HG03103 (cell line): ENCODE measurements around the gene PAQR4.

ENCODE experiments used
- ATAC-seq: cut with Tn5 transposase; IDR thresholded peaks from one replicate; pipeline ENCODE4 v1.9.1; 2021; ENCODE audit warnings: low read depth; ENCODE audit not compliant: unreplicated experiment

Gene PAQR4

GRCh38 chr16:2963723-2964474, 5.2 kb upstream of the PAQR4 start, which contains the start of gene KREMEN2:
TSS of gene KREMEN2 (plus strand) at chr16:2964275. CDS start at chr16:2964521, 246 bp downstream.
- ATAC-seq, result no peak

DNA sequence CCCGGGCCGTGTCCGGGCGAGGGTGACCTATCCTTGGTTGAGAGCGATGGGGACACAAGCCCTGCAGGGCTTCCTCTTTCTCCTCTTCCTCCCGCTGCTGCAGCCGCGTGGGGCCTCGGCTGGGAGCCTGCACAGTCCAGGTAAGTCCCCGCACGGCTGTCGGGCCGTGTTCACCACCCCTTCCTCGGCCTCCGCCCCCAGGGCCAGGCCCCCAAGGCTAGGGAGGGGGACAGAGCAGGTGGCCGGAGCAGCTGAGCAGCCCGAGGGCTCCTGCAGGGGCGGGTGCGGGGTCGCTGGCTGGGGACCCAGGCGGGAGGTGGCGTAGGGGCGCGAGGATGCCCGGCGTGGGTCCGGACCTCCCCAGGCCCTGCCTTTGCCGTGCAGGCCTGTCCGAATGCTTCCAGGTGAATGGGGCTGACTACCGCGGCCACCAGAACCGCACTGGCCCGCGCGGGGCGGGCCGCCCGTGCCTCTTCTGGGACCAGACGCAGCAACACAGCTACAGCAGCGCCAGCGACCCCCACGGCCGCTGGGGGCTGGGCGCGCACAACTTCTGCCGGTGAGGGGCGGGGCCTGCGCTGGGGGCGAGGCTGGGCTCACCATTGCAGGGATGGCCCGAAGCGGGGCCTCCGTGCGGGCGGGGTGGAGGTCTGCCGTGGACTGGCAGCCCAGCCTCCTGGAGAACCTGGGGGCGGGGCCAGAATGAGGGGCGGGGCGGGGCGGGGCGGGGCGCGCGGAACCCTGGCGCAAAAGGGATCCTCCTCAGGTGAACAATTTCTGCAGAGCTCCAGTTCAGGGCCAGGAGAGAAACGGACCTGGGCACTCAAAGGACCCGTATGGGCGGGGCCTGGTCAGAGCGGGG, 4.4 kb upstream of the PAQR4 start:
- ATAC-seq, result no peak

- ATAC-seq, result no peak
Observed at GRCh38 chr16:2966043-2966807, 2.9 kb upstream of the PAQR4 start.

DNA sequence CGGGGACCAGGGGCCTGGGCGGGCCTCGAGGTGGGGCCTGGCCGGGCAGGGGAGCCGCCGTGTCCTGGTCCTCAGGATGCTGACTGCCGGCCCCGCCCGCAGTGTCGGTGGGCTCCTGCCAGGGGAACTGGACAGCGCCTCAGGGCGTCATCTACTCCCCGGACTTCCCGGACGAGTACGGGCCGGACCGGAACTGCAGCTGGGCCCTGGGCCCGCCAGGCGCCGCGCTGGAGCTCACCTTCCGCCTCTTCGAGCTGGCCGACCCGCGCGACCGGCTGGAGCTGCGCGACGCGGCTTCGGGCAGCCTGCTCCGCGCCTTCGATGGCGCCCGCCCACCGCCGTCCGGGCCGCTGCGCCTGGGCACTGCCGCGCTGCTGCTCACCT, 2.3 kb upstream of the PAQR4 start:
- no peak for ATAC-seq

DNA sequence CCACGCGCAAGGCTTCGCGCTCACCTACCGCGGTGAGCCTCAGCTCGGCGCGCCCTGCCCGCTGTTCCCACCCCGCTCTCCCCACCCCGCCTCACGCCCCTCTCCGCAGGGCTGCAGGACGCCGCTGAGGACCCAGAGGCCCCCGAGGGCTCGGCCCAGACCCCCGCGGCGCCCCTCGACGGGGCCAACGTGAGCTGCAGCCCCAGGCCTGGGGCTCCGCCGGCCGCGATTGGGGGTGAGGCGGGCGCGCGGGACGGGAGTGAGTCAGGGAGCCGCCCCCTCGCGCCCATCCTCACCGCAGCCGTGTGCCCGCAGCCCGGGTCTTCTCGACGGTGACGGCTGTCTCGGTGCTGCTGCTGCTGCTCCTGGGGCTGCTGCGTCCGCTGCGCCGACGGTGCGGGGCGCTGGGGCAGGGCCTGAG, 1.9 kb upstream of the PAQR4 start:
- no peak for ATAC-seq

GRCh38 chr16:2967721-2968161, 1.4 kb upstream of the PAQR4 start:
- ATAC-seq, result no peak

- no peak for ATAC-seq
Observed at GRCh38 chr16:2968368-2968737, 795 bp upstream of the PAQR4 start.

DNA sequence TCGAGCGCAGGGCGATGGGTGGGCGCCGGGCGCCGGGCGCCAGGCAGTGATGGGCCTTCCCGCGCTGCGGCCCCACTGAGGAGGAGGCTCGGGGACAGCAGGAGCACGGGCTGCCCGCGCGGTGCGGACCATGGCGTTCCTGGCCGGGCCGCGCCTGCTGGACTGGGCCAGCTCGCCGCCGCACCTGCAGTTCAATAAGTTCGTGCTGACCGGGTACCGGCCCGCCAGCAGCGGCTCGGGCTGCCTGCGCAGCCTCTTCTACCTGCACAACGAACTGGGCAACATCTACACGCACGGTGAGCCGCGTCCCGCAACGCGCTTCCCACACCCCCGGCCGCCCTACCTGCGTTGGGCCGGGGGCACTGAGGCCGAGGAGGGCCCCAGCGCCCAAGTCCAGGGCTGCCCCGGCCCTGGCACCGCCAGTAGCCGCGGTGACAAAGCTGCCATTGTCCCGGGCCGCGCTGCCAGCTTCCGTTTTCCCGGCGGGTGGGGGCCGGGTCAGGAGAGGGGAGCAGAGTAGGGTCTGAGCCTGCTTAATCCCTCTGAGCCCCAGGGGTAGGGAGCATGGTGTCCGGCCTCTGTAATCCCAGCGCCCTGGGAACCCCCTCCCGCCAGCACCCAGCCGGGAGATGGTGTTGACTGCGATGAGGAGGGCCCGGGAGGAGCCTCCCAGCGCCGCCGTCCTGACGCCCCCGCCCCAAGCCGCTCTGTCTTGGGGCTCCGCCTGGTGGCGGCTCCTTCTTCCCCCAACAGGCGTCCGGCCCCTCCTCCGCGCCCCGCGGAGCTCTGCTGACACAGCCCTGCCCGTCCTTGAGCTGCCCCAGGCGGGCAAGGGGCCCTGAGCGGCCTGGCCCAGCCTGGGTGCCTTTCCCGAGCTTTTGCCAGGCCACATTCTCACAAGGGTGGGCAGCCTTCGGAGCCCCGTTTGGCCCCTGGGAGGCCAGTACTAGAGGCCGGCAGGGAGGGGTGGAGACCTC, 685 bp downstream of the PAQR4 start:
- no peak for ATAC-seq

GRCh38 chr16:2970563-2970962, 1.4 kb downstream of the PAQR4 start:
- no peak for ATAC-seq

- no peak for ATAC-seq
Observed at GRCh38 chr16:2971134-2971984, 2.2 kb downstream of the PAQR4 start.

GRCh38 chr16:2971985-2972784, 3.0 kb downstream of the PAQR4 start:
- ATAC-seq, result no peak

DNA sequence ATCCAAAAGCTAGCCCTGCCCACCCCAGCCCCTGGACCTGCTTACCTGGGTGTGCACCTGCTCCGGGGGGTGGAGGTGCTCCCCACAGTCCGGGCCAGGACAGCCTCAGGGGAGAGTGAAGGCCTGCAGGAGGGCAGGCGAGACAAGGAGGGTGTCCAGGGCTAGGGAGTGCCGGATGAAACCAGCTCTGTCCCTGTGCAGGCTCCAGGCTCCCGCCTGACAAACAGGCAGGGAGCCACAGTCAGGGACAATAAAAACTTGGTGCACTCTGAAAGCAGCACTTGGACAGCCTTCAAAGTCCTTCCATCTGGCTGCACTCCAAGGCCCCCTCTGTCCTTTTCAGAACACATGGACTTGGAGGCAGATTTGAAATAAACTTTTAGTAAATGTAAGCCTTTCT, 3.9 kb downstream of the PAQR4 start:
- no peak for ATAC-seq

DNA sequence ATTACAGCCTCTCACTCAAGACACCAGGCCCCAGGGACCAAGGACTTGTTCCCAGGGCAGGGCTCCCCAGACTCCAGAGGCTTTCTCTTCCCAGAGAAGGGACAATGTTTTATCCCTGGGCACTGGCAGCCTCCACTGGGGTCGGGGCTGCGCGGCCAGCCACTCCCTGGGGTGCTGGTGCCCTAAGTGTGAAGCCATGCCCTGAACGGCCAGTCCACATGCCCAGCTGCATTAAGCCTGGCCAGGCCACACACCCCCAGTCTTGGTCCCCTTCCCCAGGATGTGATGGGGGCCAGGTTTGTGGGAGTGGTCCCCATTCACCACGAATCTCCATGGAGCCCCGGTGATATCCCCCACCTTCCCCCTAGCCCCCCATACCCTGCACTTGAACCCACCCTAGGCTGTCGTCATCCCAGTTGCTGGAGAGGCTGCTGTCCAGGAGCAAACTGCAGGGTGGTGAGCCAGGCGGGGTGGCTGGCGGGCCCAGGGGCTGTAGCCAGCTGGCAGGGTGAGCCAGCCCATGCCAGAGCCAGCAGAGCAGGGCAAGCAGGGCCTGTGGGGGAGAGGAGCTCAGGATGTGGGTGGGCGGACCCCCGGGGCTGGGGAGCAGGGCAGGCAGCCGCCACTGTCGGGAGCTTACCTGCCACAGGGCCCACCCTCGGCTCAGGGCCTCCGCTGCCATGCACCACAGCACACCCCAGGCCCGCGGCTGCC, 4.6 kb downstream of the PAQR4 start:
- no peak for ATAC-seq

DNA sequence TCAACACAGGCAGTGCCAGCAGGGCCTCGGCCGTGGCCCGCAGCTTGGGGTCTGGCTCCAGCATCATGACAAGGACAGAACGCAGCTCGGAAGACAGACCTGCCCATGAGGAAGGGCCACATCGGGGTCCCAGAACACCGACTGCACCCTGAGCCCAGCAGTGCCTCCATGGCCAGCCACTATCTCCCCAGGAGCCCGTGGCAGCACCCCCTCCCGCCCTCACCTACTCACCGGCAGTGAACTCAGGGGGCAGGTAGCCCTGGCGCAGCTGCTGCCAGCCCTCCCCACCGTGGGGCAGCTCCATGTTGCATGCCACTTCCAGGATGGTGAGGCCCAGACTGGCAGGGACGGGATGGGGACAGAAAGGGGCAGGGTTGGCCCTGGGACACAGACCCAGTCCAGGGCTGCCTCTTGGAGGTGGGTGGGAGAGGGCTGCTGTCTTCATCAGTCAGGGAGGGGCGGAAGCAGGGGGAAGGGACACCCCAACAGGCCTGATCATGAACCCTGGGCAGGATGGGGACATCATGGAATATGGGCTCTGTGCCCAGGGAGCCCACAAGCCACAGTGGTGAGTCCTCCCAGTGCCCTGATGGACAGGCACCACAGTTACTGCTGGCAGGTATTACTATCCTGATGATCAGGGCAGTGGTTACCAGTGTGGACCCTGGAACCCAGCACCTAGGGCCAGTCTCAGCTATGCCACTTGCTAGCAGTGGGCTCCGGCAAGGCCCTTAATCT, 5.3 kb downstream of the PAQR4 start:
- no peak for ATAC-seq

DNA sequence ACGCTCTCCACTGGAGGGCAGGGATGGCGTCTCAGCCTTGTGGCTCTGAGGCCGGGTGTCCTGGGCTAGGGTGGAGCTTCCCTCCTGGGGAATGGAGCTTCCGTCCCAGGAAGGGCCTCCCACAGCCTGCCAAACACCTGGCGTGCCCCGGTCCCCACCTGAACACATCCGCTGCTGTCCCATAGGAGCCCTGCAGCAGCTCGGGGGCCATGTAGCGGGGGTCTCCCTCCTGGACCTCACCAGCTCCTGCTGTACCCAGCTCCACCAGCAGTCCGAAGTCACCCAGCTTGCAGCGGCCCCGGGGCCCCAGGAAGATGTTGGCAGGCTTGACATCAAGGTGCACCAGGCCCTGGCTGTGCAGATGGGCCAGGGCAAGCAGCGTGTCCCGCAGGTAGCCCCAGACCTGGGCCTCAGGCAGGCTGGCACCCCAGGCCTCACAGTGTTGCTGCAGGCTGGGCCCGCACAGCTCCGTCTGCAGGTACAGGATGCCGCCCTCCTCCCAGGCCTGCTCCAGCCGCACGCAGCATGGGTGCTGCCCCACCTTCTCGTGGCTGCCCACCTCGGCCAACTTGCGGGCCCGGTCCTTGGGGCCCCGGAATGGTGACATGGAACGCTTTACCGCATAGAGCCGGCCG, 6.1 kb downstream of the PAQR4 start:
- no peak for ATAC-seq

GRCh38 chr16:2976201-2976600, 7.1 kb downstream of the PAQR4 start:
- ATAC-seq, result no peak
